ENCODE results near the gene FBXO3. TPM values are rescaled to one million over a fixed set of nuclear protein-coding genes. Genes with fewer than 3 reads are reported as not detected.

The FBXO3 gene
- total and polyA plus RNA-seq, 2 of the 13 experiments (the other 11 are each of a cell fraction or from before 2014, with no cell fraction given), result 20.4 to 27.6 TPM

- Histone ChIP-seq H3K4me1 (ENCODE audit: insufficient read depth, low read length) (peaks cover 86% of the 10 kb centered on the region), H3K36me3 (replicated peaks in 1 of 2; ENCODE audit: control insufficient read depth in 1 of 2, insufficient read depth in 2 of 2, low read length in 2 of 2) (no peaks in the 10 kb centered on the region), H3K79me2 (ENCODE audit: insufficient read depth, low read length) (no peaks in the 10 kb centered on the region), H3K4me2 (ENCODE audit: low read depth, low read length) (peak overlapping the region; percentile 91), H3K9ac (ENCODE audit: insufficient read depth, low read depth, low read length) (peak overlapping the region; percentile 67), H3K27ac (ENCODE audit: extremely low read length, insufficient read depth, low read length) (peak overlapping the region; percentile 97), H4K20me1 (ENCODE audit: insufficient read depth, low read length) (no peaks in the 10 kb centered on the region), H3K4me3 (replicated peaks in 1 of 3; ENCODE audit: insufficient read depth in 1 of 3, low read depth in 2 of 3, low read length in 3 of 3) (peak overlapping the region in 1 of 3 experiments; percentile 75; a peak in 1 of 6 replicates), H3K9me3 (ENCODE audit: low read length) (no peaks in the 10 kb centered on the region), H3K27me3 (ENCODE audit: control insufficient read depth in 1 of 2, insufficient read depth in 2 of 2, low read length in 2 of 2) (no peaks in the 10 kb centered on the region), H2AFZ (ENCODE audit: low read length) (no peak overlapping the region)
- no peak for FAIRE-seq
- POLR2A ChIA-PET, result interaction anchor here (1.3 to 4.4 kb wide), 3 partner anchors 8 to 38 kb away, joined by 6 to 81 read pairs (median 63); partner anchors contain the start of gene CD59
- BruUV-seq (replicated peaks), result no TSS peak
- DNase-seq (ENCODE audit: low spot score), result no peak
- WGBS (ENCODE audit: low lambda C conversion rate), result 79% methylated on average over 5 of the region's 5 CpGs
- intact Hi-C loops (cut with micrococcal nuclease; ENCODE audit: unreplicated experiment), result loop anchor here (10.0 kb wide), 1 partner anchor 434 kb away; no protein-coding TSS in a partner anchor
- in situ Hi-C loops (cut with HindIII; ENCODE audit: extremely low pct_ligation_motif_present, low pct_unique_long_range_greater_than_20kb), result no loop called here
- CTCF ChIA-PET (ENCODE audit: low intra/inter-chr PET ratio, low total read pairs), result no interaction called here
- no peak for ATAC-seq
- TF ChIP-seq, protein P1, sequence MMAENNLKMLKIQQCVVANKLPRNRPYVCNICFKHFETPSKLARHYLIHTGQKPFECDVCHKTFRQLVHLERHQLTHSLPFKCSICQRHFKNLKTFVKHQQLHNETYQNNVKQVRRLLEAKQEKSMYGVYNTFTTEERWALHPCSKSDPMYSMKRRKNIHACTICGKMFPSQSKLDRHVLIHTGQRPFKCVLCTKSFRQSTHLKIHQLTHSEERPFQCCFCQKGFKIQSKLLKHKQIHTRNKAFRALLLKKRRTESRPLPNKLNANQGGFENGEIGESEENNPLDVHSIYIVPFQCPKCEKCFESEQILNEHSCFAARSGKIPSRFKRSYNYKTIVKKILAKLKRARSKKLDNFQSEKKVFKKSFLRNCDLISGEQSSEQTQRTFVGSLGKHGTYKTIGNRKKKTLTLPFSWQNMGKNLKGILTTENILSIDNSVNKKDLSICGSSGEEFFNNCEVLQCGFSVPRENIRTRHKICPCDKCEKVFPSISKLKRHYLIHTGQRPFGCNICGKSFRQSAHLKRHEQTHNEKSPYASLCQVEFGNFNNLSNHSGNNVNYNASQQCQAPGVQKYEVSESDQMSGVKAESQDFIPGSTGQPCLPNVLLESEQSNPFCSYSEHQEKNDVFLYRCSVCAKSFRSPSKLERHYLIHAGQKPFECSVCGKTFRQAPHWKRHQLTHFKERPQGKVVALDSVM (CRISPR knock-in tag; IDR thresholded peaks at IDR 0.05), result no peak
- no peak for TF ChIP-seq FOXO4 (CRISPR knock-in tag; conservative IDR thresholded peaks at IDR 0.05)
- 0 out of 2 replicates have a peak, but pooled peaks have one; percentile 2 for TF ChIP-seq ZNF331 (CRISPR knock-in tag; IDR thresholded peaks at IDR 0.05)
Observed at GRCh38 chr11:33698921-33699320, 75.4 kb downstream of the FBXO3 start.

DNA sequence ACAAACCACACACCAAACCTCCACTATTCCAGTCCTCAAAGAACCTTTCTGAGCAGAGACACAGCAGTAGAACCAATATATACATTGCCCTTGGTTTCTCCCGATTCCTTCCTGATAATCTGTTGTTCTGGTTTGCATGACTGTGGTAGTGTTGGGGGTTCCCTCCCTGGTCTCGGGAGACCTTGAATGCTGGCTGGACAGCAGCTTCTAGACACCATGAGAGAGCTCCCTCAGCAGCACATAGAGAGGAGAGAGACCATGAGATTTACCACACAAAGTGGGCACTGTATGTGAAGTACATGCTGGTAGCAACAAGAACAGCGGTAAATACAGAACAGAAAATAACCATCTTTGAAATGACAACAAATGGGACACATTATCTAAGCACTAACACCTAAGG is 76.3 kb downstream of the FBXO3 start:
- no TSS peak for BruUV-seq (replicated peaks)
- TF ChIP-seq ZBTB46 (CRISPR knock-in tag; IDR thresholded peaks at IDR 0.05; ENCODE audit: borderline replicate concordance) (no peak), ZSCAN12 (CRISPR knock-in tag; IDR thresholded peaks at IDR 0.05) (no peak), ZNF710 (CRISPR knock-in tag; IDR thresholded peaks at IDR 0.05; ENCODE audit: borderline replicate concordance) (no peak), PHF21A (CRISPR knock-in tag; IDR thresholded peaks at IDR 0.05) (no peak), RBFOX2 (IDR thresholded peaks at IDR 0.05; ENCODE audit: low read depth, low read length) (no peak), NR3C1 (CRISPR knock-in tag; IDR thresholded peaks at IDR 0.05) (no peak), CC2D1A (CRISPR knock-in tag; IDR thresholded peaks at IDR 0.05) (no peak), WIZ (CRISPR knock-in tag; IDR thresholded peaks at IDR 0.05) (no peak)

More for the DNA sequence above, 76.3 kb downstream of the FBXO3 start:
- Histone ChIP-seq H3K36me3 (replicated peaks in 1 of 2; ENCODE audit: control insufficient read depth in 1 of 2, insufficient read depth in 2 of 2, low read length in 2 of 2) (no peaks in the 10 kb centered on the region), H3K9ac (ENCODE audit: insufficient read depth, low read depth, low read length) (no peak overlapping the region), H3K4me3 (replicated peaks in 1 of 3; ENCODE audit: insufficient read depth in 1 of 3, low read depth in 2 of 3, low read length in 3 of 3) (no peak overlapping the region), H3K4me1 (ENCODE audit: insufficient read depth, low read length) (peaks cover 80% of the 10 kb centered on the region), H4K20me1 (ENCODE audit: insufficient read depth, low read length) (no peaks in the 10 kb centered on the region), H3K27ac (ENCODE audit: extremely low read length, insufficient read depth, low read length) (peak overlapping the region; percentile 19), H3K79me2 (ENCODE audit: insufficient read depth, low read length) (no peaks in the 10 kb centered on the region), H3K4me2 (ENCODE audit: low read depth, low read length) (no peak overlapping the region), H3K9me3 (ENCODE audit: low read length) (no peaks in the 10 kb centered on the region), H3K27me3 (ENCODE audit: control insufficient read depth in 1 of 2, insufficient read depth in 2 of 2, low read length in 2 of 2) (no peaks in the 10 kb centered on the region), H2AFZ (ENCODE audit: low read length) (no peak overlapping the region)
- 90% methylated on average over 3 of the region's 3 CpGs for WGBS (ENCODE audit: low lambda C conversion rate)
- in situ Hi-C loops (cut with HindIII; ENCODE audit: extremely low pct_ligation_motif_present, low pct_unique_long_range_greater_than_20kb) (no loop called here), intact Hi-C loops (cut with micrococcal nuclease; ENCODE audit: unreplicated experiment) (loop anchor here (10.0 kb wide), 1 partner anchor 433 kb away; no protein-coding TSS in a partner anchor)
- CTCF ChIA-PET (ENCODE audit: low intra/inter-chr PET ratio, low total read pairs), result no interaction called here
- FAIRE-seq, result no peak
- DNase-seq (ENCODE audit: low spot score), result no peak
- POLR2A ChIA-PET, result interaction anchor here (1.1 kb wide), 1 partner anchor 38 kb away, joined by 3 read pairs; the partner anchor contains the start of gene CD59
- ATAC-seq, result no peak

All from HepG2 (cell line).